ENCODE data around the gene AGPAT4. TPM values are rescaled to one million over a fixed set of nuclear protein-coding genes. Genes with fewer than 3 reads are reported as not detected.
"Not testable (repeated sequence)": the region's sequence is repeated elsewhere in the genome, so short reads cannot be mapped to it uniquely, and the experiment has no call there.

Gene AGPAT4
- polyA plus RNA-seq, 2 of the 4 experiments (the other 2 are of a cell fraction) = 2.1 to 3.7 TPM

GRCh38 chr6:161127071-161127740 lies 146.7 kb downstream of the AGPAT4 start (continued):
- TF ChIP-seq HMGXB4 (CRISPR knock-in tag; IDR thresholded peaks at IDR 0.05; ENCODE audit: borderline replicate concordance) = no peak
- no peak for TF ChIP-seq CEBPB (IDR thresholded peaks at IDR 0.05)

DNA sequence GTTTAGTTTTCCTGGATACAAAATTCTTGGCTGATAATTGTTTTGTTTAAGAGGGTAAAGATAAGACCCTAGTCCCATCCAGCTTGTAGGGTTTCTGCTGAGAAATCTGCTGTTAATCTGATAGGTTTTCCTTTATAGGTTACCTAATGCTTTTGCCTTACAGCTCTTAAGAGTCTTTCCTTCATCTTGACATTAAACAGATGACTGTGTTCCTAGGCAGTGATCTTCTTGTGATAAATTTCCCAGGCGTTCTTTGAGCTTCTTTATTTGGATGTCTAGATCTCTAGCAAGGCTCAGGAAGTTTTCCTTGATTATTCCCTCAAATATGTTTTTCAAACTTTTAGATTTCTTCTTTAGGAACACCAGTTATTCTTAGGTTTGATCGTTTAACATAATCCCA lies 148.3 kb downstream of the AGPAT4 start:
- ChIA-PET POLR2A (no interaction called here), CTCF (interaction anchor here (1.0 kb wide), 1 partner anchor 195 kb away, joined by 3 read pairs; no protein-coding TSS in a partner anchor)
- no peak overlapping the region for H3K27ac ChIP-seq
- no peak overlapping the region for H3K4me2 ChIP-seq
- H3K4me1 ChIP-seq = no peaks in the 10 kb centered on the region
- ATAC-seq = no peak
- H3K9me3 ChIP-seq = peaks cover 3% of the 10 kb centered on the region; the same call in 1 of the 3 replicates
- DNase-seq (ENCODE audit: low read depth in 1 of 2, low spot score in 1 of 2) = no peak
- WGBS (ENCODE audit: missing lambda C conversion rate) = 81% methylated on average over 2 of the region's 2 CpGs
- TF ChIP-seq CBX8 (IDR thresholded peaks at IDR 0.05) (no peak), ESRRA (IDR thresholded peaks at IDR 0.05; ENCODE audit: borderline replicate concordance, low read length) (no peak), TP53 (CRISPR knock-in tag; IDR thresholded peaks at IDR 0.05) (no peak), FOSB (CRISPR knock-in tag; IDR thresholded peaks at IDR 0.05) (no peak), RARB (CRISPR knock-in tag; IDR thresholded peaks at IDR 0.05) (no peak), NPAS2 (CRISPR knock-in tag; IDR thresholded peaks at IDR 0.05; ENCODE audit: borderline replicate concordance) (no peak), BCL3 (IDR thresholded peaks at IDR 0.05) (no peak)
- no peak overlapping the region for H3K4me3 ChIP-seq
- FAIRE-seq = no peak

DNA sequence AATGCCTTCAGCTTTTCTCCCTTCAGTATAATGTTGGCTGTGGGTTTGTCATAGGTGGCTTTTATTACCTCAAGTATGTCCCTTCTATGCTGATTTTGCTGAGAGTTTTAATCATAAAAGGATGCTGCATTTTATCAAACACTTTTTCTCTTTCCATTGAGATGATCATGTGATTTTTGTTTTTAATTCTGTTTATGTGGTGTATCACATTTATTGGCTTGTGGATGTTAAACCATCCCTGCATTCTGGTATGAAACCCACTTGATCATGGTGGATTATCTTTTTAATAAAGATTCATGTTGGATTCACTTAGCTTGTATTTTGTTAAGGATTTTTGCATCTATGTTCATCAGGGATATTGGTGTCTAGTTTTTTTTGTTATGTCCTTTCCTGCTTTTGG lies 150.5 kb downstream of the AGPAT4 start:
- POLR2A ChIA-PET; H3K4me3 ChIP-seq; H3K4me1 ChIP-seq; DNase-seq (ENCODE audit: low read depth in 1 of 2, low spot score in 1 of 2); H3K4me2 ChIP-seq; H3K27ac ChIP-seq; FAIRE-seq; H3K9me3 ChIP-seq; CTCF ChIA-PET; ATAC-seq: not testable (repeated sequence)

DNA sequence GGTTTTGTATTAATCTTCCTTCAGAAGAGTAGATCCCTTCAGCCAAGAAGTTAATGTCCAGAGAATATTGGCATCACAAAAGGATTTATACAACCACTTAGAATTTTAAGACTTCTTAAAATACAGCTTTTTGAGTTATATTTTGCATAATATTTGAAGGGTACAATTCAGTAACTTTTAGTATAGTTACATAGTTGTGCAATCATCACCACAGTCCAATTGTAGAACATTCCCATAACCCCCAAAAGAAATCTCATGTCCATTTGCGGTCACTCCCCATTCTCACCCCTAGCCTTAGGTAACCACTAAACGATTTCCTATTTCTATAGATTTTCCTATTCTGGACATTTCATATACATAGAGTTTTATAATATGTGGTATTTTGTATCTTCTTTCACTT lies 155.9 kb downstream of the AGPAT4 start:
- no peaks in the 10 kb centered on the region; the same call in 2 of the 3 replicates for H3K9me3 ChIP-seq
- POLR2A ChIA-PET = no interaction called here

More for the DNA sequence above, 155.9 kb downstream of the AGPAT4 start:
- FAIRE-seq = no peak
- H3K27ac ChIP-seq = no peak overlapping the region
- H3K4me3 ChIP-seq = no peak overlapping the region
- no peak for DNase-seq (ENCODE audit: low read depth in 1 of 2, low spot score in 1 of 2)
- WGBS (ENCODE audit: missing lambda C conversion rate) = 68% methylated on average over 2 of the region's 2 CpGs
- no peak overlapping the region for H3K4me2 ChIP-seq
- no peak for ATAC-seq
- no peaks in the 10 kb centered on the region for H3K4me1 ChIP-seq
- TF ChIP-seq ZC3H11A (IDR thresholded peaks at IDR 0.05) (no peak), ESRRA (IDR thresholded peaks at IDR 0.05; ENCODE audit: borderline replicate concordance, low read length) (no peak), TFCP2L1 (CRISPR knock-in tag; IDR thresholded peaks at IDR 0.05) (no peak), BCL3 (IDR thresholded peaks at IDR 0.05) (no peak), CHD2 (IDR thresholded peaks at IDR 0.05; ENCODE audit: low read length, partially characterized antibody) (no peak), PHF8 (IDR thresholded peaks at IDR 0.05; ENCODE audit: borderline replicate concordance, low read depth) (no peak), EHF (CRISPR knock-in tag; IDR thresholded peaks at IDR 0.05) (no peak)
- CTCF ChIA-PET = interaction anchor here (1.3 kb wide), 1 partner anchor 125 kb away, joined by 3 read pairs; no protein-coding TSS in a partner anchor

All from A549 (cell line).